Transverse colon (tissue), 4 donors: ENCODE measurements around the gene TM9SF1.

Experiments
- CTCF ChIP-seq, 5 experiments: fragments of 200-600 bp in 3 of 5; fragments of 450-650 bp in 2 of 5; sonication (generic) in 3 of 5; IDR thresholded peaks; 1 replicate in 2 of 5; 2 replicates in 3 of 5; pipeline ENCODE4 v1.5.1; 2016 to 2017; ENCODE audit warnings: antibody characterized with exemption in 5 of 5, inconsistent platforms in 3 of 5, mild to moderate bottlenecking in 2 of 5, moderate library complexity in 1 of 5
- EP300 ChIP-seq: sonication (generic); formaldehyde crosslinking; IDR thresholded peaks from one replicate; pipeline ENCODE4 v1.6.1; 2017; ENCODE audit warnings: antibody characterized with exemption, low read depth
- POLR2AphosphoS5 ChIP-seq, 3 donors: sonication (generic); formaldehyde crosslinking; IDR thresholded peaks; one replicate each; pipeline ENCODE4 v1.6.1; 2016; ENCODE audit warnings: antibody characterized with exemption in 3 of 3

GRCh38 chr14:24172261-24172860 is 22.9 kb downstream of the TM9SF1 start:
- no peak for TF ChIP-seq CTCF (IDR thresholded peaks at IDR 0.05)
- no peak for TF ChIP-seq POLR2AphosphoS5 (IDR thresholded peaks at IDR 0.05)
- TF ChIP-seq EP300: no peak
